K562 (cell line): ENCODE results near the gene STRIP1. TPM values are rescaled to one million over a fixed set of nuclear protein-coding genes. Genes with fewer than 3 reads are reported as not detected.

Source experiments
- ARHGAP35 ChIP-seq: fragments of 450-650 bp; IDR thresholded peaks from 2 replicates; pipeline ENCODE4 v1.6.1; 2018; ENCODE audit not compliant: partially characterized antibody
- CBFA2T3 ChIP-seq: fragments of 450-650 bp; IDR thresholded peaks from 2 replicates; pipeline ENCODE4 v1.6.1; 2017
- DMBX1 ChIP-seq: fragments of 250-450 bp; sonication (Bioruptor Pico); IDR thresholded peaks from 2 replicates; pipeline ENCODE4 v1.8.0; 2022; ENCODE audit warnings: inconsistent platforms, mild to moderate bottlenecking, moderate library complexity, borderline replicate concordance
- ESRRA ChIP-seq: fragments of 450-650 bp; IDR thresholded peaks from 2 replicates; pipeline ENCODE4 v1.6.1; 2014; ENCODE audit warnings: low read depth, mild to moderate bottlenecking, moderate library complexity, borderline replicate concordance
- GATAD2B ChIP-seq: fragments of 450-650 bp; IDR thresholded peaks from 2 replicates; pipeline ENCODE4 v1.6.1; 2017; ENCODE audit warnings: mild to moderate bottlenecking, borderline replicate concordance
- JUN ChIP-seq, 2 experiments: sonication (generic) in 1 of 2; formaldehyde crosslinking in 1 of 2; IDR thresholded peaks; 2 replicates each; pipeline versions ENCODE4 v1.6.1 to v1.8.0; 2012 to 2022; ENCODE audit warnings: borderline replicate concordance in 2 of 2, mild to moderate bottlenecking in 2 of 2, improper control_type of control experiment in 1 of 2, low read depth in 1 of 2, low read length in 1 of 2, missing genetic modification reagents in 1 of 2
- KDM1A ChIP-seq, 2 experiments: fragments of 450-650 bp; IDR thresholded peaks; 2 replicates each; pipeline ENCODE4 v1.6.1; 2016; ENCODE audit warnings: mild to moderate bottlenecking in 2 of 2
- NFRKB ChIP-seq: fragments of 450-650 bp; IDR thresholded peaks from 2 replicates; pipeline ENCODE4 v1.6.1; 2016; ENCODE audit warnings: low read depth
- PRPF4 ChIP-seq: fragments of 200-400 bp; formaldehyde crosslinking; IDR thresholded peaks from one replicate; pipeline ENCODE4 v1.6.1; 2017; ENCODE audit warnings: low read length, low read depth, mild to moderate bottlenecking; ENCODE audit not compliant: insufficient read depth, poor library complexity, severe bottlenecking
- SP2 ChIP-seq: IDR thresholded peaks from 2 replicates; pipeline ENCODE4 v1.6.1; 2011; ENCODE audit warnings: mild to moderate bottlenecking, low read depth, low read length, moderate library complexity; ENCODE audit not compliant: poor library complexity, severe bottlenecking; ENCODE audit errors: extremely low read depth
- SPI1 ChIP-seq: IDR thresholded peaks from 2 replicates; pipeline ENCODE4 v1.6.1; 2011; ENCODE audit warnings: low read depth, low read length, control low read depth, borderline replicate concordance
- STAG1 ChIP-seq: sonication (generic); formaldehyde crosslinking; IDR thresholded peaks from 2 replicates; pipeline ENCODE4 v1.5.0; 2020; ENCODE audit warnings: missing genetic modification reagents, borderline replicate concordance
- TBL1XR1 ChIP-seq, 2 experiments: IDR thresholded peaks; 2 replicates each; pipeline ENCODE4 v1.6.1; 2012; ENCODE audit warnings: improper control_type of control experiment in 2 of 2, low read length in 2 of 2, mild to moderate bottlenecking in 1 of 2
- ZBTB17 ChIP-seq: fragments of 450-650 bp; formaldehyde crosslinking; IDR thresholded peaks from 2 replicates; pipeline ENCODE4 v1.4.0; 2020; ENCODE audit warnings: mild to moderate bottlenecking
- polyA plus RNA-seq, 8 experiments: library from polyadenylated mRNA; depleted of rRNA in 4 of 8; stranded (reverse) in 5 of 8; unstranded in 3 of 8; fragments of >200 nt; fragmentation: Nextera tagmentation in 2 of 8; fragmentation: Illumina TruSeq in 1 of 8; extraction: Ambion mirVana in 2 of 8; extraction: Trizol in 1 of 8; gene quantifications; 2 replicates each; pipeline versions ENCODE4 v1.2.1 to v1.2.3, GENCODE V29; 2011 to 2014; ENCODE audit warnings: inconsistent platforms in 1 of 8, missing spikeins in 1 of 8
- total RNA-seq, 7 experiments: library from RNA; depleted of rRNA in 6 of 7; stranded (reverse); fragments of >200 nt in 6 of 7; fragmentation: Illumina TruSeq in 2 of 7; extraction: Trizol in 2 of 7; gene quantifications; 2 replicates each; pipeline versions ENCODE4 v1.2.1 to v1.2.3, GENCODE V29; 2011 to 2021; ENCODE audit warnings: low replicate concordance in 1 of 7
- TF ChIP-seq, protein P1 (sequence below): fragments of 450-650 bp; IDR thresholded peaks from 2 replicates; pipeline ENCODE4 v1.6.1; 2017; ENCODE audit warnings: antibody characterized with exemption
- TF ChIP-seq, protein P2 (sequence below): sonication (generic); formaldehyde crosslinking; IDR thresholded peaks from 2 replicates; pipeline ENCODE4 v1.8.0; 2022; ENCODE audit warnings: missing genetic modification reagents, mild to moderate bottlenecking, moderate library complexity, borderline replicate concordance
- TF ChIP-seq, protein P3 (sequence below), 2 experiments: fragments of 450-650 bp in 1 of 2; IDR thresholded peaks; 2 replicates each; pipeline ENCODE4 v1.6.1; 2011 to 2017; ENCODE audit warnings: low read depth in 2 of 2, antibody characterized with exemption in 1 of 2, borderline replicate concordance in 1 of 2, low read length in 1 of 2, mild to moderate bottlenecking in 1 of 2, mixed read lengths in 1 of 2; ENCODE audit not compliant: control insufficient read depth in 1 of 2
- TF ChIP-seq, protein P4 (sequence below): IDR thresholded peaks from 2 replicates; pipeline ENCODE4 v1.6.1; 2012; ENCODE audit warnings: low read depth, low read length, improper control_type of control experiment, borderline replicate concordance

The STRIP1 gene
- total and polyA plus RNA-seq, 9 of the 15 experiments (the other 6 are each of a cell fraction or from before 2014, with no cell fraction given) = 9.9 to 42.3 (median 32.0) TPM

DNA sequence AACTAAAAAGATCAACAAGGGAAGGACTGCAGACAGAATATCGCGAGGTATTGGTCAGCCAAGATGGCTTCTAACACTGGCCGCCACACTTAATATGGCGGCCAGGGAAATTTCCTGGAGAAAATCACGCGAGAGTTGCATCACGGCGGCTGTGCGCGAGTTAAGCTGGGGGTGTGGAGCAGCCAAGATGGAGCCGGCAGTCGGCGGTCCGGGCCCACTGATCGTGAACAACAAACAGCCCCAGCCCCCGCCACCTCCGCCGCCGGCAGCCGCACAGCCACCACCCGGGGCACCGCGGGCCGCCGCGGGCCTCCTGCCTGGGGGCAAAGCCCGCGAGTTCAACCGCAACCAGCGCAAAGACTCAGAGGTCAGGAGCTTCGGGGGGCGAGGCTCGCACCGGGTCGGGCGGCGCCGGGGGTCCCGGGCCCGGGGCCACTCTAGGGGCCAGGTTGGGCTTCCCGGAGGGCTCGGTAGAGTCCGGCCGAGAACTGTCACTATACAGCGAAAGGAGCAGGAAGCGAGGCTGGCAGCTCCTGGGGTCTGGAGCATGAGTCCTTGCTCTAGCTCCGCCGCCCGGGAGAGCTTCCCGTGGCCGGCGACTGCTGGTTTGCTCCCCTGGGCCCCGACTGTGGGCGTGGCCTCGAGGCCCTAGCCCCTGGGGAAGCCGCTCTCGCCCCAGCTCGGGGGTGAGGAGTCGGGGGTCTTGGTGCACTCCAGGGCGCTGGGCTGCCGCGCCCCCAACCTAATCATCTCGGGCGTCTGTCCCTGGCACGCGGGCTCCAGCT is at the start of gene STRIP1 (continued):
- TF ChIP-seq SP2 (no peak), ZBTB17 (CRISPR knock-in tag) (no peak; the same call in 1 of the 2 replicates), NFRKB (0 out of 2 replicates have a peak, but pooled peaks have one; percentile 64), CBFA2T3 (no peak), KDM1A (IDR thresholded peaks at IDR 0.05) (no peak), TBL1XR1 (IDR thresholded peaks at IDR 0.05; ENCODE audit: low read length in 2 of 2) (peak in 1 of 2 experiments; percentile 68; a peak in 1 of 4 replicates), DMBX1 (CRISPR knock-in tag) (peak; percentile 68; the same call in 1 of the 2 replicates), ESRRA (0 out of 2 replicates have a peak, but pooled peaks have one; percentile 31), SPI1 (no peak), GATAD2B (no peak), JUN (IDR thresholded peaks at IDR 0.05; ENCODE audit: borderline replicate concordance, low read depth, low read length) (0 out of 2 replicates have a peak, but pooled peaks have one; percentile 43), JUN (CRISPR knock-in tag; IDR thresholded peaks at IDR 0.05; ENCODE audit: borderline replicate concordance) (no peak; the same call in 1 of the 2 replicates), PRPF4 (no peak), STAG1 (CRISPR knock-in tag) (no peak), ARHGAP35 (peak; percentile 98)
- TF ChIP-seq, protein P1, sequence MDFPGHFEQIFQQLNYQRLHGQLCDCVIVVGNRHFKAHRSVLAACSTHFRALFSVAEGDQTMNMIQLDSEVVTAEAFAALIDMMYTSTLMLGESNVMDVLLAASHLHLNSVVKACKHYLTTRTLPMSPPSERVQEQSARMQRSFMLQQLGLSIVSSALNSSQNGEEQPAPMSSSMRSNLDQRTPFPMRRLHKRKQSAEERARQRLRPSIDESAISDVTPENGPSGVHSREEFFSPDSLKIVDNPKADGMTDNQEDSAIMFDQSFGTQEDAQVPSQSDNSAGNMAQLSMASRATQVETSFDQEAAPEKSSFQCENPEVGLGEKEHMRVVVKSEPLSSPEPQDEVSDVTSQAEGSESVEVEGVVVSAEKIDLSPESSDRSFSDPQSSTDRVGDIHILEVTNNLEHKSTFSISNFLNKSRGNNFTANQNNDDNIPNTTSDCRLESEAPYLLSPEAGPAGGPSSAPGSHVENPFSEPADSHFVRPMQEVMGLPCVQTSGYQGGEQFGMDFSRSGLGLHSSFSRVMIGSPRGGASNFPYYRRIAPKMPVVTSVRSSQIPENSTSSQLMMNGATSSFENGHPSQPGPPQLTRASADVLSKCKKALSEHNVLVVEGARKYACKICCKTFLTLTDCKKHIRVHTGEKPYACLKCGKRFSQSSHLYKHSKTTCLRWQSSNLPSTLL = no peak
- TF ChIP-seq, protein P2, sequence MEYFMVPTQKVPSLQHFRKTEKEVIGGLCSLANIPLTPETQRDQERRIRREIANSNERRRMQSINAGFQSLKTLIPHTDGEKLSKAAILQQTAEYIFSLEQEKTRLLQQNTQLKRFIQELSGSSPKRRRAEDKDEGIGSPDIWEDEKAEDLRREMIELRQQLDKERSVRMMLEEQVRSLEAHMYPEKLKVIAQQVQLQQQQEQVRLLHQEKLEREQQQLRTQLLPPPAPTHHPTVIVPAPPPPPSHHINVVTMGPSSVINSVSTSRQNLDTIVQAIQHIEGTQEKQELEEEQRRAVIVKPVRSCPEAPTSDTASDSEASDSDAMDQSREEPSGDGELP (CRISPR knock-in tag) = peak; percentile 44; the same call in 1 of the 2 replicates
- TF ChIP-seq, protein P3, sequence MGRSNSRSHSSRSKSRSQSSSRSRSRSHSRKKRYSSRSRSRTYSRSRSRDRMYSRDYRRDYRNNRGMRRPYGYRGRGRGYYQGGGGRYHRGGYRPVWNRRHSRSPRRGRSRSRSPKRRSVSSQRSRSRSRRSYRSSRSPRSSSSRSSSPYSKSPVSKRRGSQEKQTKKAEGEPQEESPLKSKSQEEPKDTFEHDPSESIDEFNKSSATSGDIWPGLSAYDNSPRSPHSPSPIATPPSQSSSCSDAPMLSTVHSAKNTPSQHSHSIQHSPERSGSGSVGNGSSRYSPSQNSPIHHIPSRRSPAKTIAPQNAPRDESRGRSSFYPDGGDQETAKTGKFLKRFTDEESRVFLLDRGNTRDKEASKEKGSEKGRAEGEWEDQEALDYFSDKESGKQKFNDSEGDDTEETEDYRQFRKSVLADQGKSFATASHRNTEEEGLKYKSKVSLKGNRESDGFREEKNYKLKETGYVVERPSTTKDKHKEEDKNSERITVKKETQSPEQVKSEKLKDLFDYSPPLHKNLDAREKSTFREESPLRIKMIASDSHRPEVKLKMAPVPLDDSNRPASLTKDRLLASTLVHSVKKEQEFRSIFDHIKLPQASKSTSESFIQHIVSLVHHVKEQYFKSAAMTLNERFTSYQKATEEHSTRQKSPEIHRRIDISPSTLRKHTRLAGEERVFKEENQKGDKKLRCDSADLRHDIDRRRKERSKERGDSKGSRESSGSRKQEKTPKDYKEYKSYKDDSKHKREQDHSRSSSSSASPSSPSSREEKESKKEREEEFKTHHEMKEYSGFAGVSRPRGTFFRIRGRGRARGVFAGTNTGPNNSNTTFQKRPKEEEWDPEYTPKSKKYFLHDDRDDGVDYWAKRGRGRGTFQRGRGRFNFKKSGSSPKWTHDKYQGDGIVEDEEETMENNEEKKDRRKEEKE (IDR thresholded peaks at IDR 0.05; ENCODE audit: borderline replicate concordance in 1 of 2, control insufficient read depth in 1 of 2, low read depth in 2 of 2, low read length in 1 of 2) = no peak
- TF ChIP-seq, protein P4, sequence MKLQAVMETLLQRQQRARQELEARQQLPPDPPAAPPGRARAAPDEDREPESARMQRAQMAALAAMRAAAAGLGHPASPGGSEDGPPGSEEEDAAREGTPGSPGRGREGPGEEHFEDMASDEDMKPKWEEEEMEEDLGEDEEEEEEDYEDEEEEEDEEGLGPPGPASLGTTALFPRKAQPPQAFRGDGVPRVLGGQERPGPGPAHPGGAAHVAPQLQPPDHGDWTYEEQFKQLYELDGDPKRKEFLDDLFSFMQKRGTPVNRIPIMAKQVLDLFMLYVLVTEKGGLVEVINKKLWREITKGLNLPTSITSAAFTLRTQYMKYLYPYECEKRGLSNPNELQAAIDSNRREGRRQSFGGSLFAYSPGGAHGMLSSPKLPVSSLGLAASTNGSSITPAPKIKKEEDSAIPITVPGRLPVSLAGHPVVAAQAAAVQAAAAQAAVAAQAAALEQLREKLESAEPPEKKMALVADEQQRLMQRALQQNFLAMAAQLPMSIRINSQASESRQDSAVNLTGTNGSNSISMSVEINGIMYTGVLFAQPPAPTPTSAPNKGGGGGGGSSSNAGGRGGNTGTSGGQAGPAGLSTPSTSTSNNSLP = no peak
